ENCODE data around the gene C4orf50. TPM values are rescaled to one million over a fixed set of nuclear protein-coding genes. Genes with fewer than 3 reads are reported as not detected.

The C4orf50 gene
- total and polyA plus RNA-seq, 2 of the 4 experiments (the other 2 are of a cell fraction), result not detected

DNA sequence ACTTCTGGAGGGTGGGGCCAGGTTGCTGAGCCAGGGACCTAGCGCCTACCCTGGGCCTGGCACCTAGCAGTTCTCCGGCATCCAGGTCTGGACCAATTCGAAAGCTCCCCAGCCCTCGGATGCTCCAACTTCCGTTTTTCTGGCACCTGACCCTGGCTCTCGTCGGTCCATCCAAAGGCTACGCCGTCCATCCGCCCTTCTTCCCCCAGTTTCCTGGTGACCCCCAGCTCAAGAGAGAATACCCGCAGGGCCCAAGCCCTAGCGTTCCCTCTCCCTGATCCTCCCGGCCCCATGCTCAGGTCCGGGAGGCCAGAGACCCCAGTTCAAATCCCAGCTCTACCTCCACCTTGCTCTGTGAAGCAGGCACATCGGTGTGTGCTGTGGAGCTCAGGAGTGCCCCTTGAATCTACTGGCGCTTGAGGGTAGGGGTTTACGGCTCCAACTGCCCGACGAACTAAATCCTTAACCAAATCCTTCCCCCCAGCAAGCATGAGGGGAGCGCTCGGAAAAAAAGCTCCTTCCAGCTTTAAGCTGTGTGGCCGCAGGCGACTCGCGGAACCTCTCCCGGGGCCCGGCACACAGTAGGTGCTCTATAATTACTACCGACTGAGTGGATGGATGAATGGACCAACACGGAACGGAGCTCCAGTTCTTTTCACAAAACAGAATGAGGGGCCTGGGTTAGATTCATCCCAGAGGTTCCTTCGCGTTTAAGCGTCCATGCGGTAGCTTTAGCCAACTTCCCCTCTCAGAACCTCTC, 126.5 kb downstream of the C4orf50 start:
- H2BK20ac ChIP-seq (ENCODE audit: low read depth, low read length), result no peak overlapping the region
- H3K27me3 ChIP-seq (ENCODE audit: control insufficient read depth, insufficient read depth, low read length), result peaks cover 71% of the 10 kb centered on the region
- no peaks in the 10 kb centered on the region for H3K4me1 ChIP-seq (ENCODE audit: control insufficient read depth, insufficient read depth, low read length)
- H2BK120ac ChIP-seq (ENCODE audit: low read depth, low read length), result no peak overlapping the region
- WGBS, 2 experiments (ENCODE audit: extremely low coverage in 2 of 2, insufficient read length in 1 of 2), result 43% methylated on average over 2 of the region's 34 CpGs; no CpG with 5 or more reads in 1 of the 2 experiments
- no peak for TF ChIP-seq RCOR1 (IDR thresholded peaks at IDR 0.05; ENCODE audit: insufficient replicate concordance, low read length)
- no peak for TF ChIP-seq NFE2L2 (IDR thresholded peaks at IDR 0.05; ENCODE audit: low read depth, low read length)
- TF ChIP-seq FOS (IDR thresholded peaks at IDR 0.05; ENCODE audit: low read depth, low read length), result no peak
- no peak for TF ChIP-seq MAFK (IDR thresholded peaks at IDR 0.05; ENCODE audit: low read depth, low read length)
- no peak for TF ChIP-seq MAZ (IDR thresholded peaks at IDR 0.05; ENCODE audit: borderline replicate concordance, low read depth, low read length)
- no peak for TF ChIP-seq CHD1 (IDR thresholded peaks at IDR 0.05; ENCODE audit: low read depth, low read length)
- TF ChIP-seq, protein P1, sequence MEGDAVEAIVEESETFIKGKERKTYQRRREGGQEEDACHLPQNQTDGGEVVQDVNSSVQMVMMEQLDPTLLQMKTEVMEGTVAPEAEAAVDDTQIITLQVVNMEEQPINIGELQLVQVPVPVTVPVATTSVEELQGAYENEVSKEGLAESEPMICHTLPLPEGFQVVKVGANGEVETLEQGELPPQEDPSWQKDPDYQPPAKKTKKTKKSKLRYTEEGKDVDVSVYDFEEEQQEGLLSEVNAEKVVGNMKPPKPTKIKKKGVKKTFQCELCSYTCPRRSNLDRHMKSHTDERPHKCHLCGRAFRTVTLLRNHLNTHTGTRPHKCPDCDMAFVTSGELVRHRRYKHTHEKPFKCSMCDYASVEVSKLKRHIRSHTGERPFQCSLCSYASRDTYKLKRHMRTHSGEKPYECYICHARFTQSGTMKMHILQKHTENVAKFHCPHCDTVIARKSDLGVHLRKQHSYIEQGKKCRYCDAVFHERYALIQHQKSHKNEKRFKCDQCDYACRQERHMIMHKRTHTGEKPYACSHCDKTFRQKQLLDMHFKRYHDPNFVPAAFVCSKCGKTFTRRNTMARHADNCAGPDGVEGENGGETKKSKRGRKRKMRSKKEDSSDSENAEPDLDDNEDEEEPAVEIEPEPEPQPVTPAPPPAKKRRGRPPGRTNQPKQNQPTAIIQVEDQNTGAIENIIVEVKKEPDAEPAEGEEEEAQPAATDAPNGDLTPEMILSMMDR (conservative IDR thresholded peaks at IDR 0.05; ENCODE audit: low read depth, low read length), result no peak
- no peak for TF ChIP-seq RAD21 (IDR thresholded peaks at IDR 0.05; ENCODE audit: low read length)
- TF ChIP-seq, protein P2, sequence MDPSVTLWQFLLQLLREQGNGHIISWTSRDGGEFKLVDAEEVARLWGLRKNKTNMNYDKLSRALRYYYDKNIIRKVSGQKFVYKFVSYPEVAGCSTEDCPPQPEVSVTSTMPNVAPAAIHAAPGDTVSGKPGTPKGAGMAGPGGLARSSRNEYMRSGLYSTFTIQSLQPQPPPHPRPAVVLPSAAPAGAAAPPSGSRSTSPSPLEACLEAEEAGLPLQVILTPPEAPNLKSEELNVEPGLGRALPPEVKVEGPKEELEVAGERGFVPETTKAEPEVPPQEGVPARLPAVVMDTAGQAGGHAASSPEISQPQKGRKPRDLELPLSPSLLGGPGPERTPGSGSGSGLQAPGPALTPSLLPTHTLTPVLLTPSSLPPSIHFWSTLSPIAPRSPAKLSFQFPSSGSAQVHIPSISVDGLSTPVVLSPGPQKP (IDR thresholded peaks at IDR 0.05; ENCODE audit: borderline replicate concordance, low read depth, low read length), result no peak
- no peak for TF ChIP-seq RFX5 (IDR thresholded peaks at IDR 0.05; ENCODE audit: low read depth, low read length)
- no peak for TF ChIP-seq CEBPB (IDR thresholded peaks at IDR 0.05; ENCODE audit: low read depth, low read length)
- no peak for TF ChIP-seq SMC3 (IDR thresholded peaks at IDR 0.05; ENCODE audit: low read depth, low read length)
- no peak for TF ChIP-seq BHLHE40 (IDR thresholded peaks at IDR 0.05; ENCODE audit: low read depth, low read length)
- no peak for TF ChIP-seq POLR2A (IDR thresholded peaks at IDR 0.05; ENCODE audit: low read depth, low read length)
- TF ChIP-seq, protein P3, sequence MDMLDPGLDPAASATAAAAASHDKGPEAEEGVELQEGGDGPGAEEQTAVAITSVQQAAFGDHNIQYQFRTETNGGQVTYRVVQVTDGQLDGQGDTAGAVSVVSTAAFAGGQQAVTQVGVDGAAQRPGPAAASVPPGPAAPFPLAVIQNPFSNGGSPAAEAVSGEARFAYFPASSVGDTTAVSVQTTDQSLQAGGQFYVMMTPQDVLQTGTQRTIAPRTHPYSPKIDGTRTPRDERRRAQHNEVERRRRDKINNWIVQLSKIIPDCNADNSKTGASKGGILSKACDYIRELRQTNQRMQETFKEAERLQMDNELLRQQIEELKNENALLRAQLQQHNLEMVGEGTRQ (IDR thresholded peaks at IDR 0.05; ENCODE audit: low read depth, low read length), result no peak
- TF ChIP-seq MXI1 (IDR thresholded peaks at IDR 0.05; ENCODE audit: borderline replicate concordance, low read depth, low read length), result no peak
- no peak overlapping the region for H3K4me2 ChIP-seq (ENCODE audit: low read depth, low read length)
- no TSS peak for BruUV-seq (replicated peaks)
- in situ Hi-C loops (cut with MboI; ENCODE audit: low sequenced_read_pairs) (no loop called here), intact Hi-C loops (cut with micrococcal nuclease) (no loop called here), dilution Hi-C loops (cut with HindIII; ENCODE audit: low sequenced_read_pairs, unreplicated experiment) (no loop called here)
- H3K4me3 ChIP-seq (ENCODE audit: insufficient read depth, low read depth, low read length), result no peak overlapping the region
- H2AK5ac ChIP-seq (ENCODE audit: low read depth, low read length), result no peak overlapping the region
- H3K9me3 ChIP-seq (ENCODE audit: control insufficient read depth, insufficient read depth, low read length), result no peaks in the 10 kb centered on the region; the same call in 1 of the 2 replicates
- no peak overlapping the region for H3K18ac ChIP-seq (ENCODE audit: low read depth, low read length)
- H3K23ac ChIP-seq (ENCODE audit: low read depth, low read length), result no peak overlapping the region
- H2BK5ac ChIP-seq (ENCODE audit: low read depth, low read length, poor library complexity, severe bottlenecking), result no peak overlapping the region
- H3K79me1 ChIP-seq (ENCODE audit: low read depth in 1 of 2, low read length in 2 of 2), result no peaks in the 10 kb centered on the region
- no peaks in the 10 kb centered on the region for H3K9me1 ChIP-seq (ENCODE audit: insufficient read depth, low read length)
- H3K4ac ChIP-seq (ENCODE audit: low read depth, low read length), result no peak overlapping the region
- no peak overlapping the region for H3K9ac ChIP-seq (ENCODE audit: low read depth, low read length)
- no peak overlapping the region for H3K56ac ChIP-seq (ENCODE audit: extremely low read depth, insufficient read depth, low read length)
- no peak overlapping the region for H2AK9ac ChIP-seq (replicated peaks; ENCODE audit: low read depth, low read length, poor library complexity)
- peak overlapping the region; percentile 43 for H2AFZ ChIP-seq (replicated peaks; ENCODE audit: low read length, poor library complexity)
- ChIA-PET CTCF (no interaction called here), POLR2A (ENCODE audit: unreplicated experiment) (no interaction called here)
- DNase-seq (no peak), ATAC-seq (ENCODE audit: low read depth) (no peak)
- H4K20me1 ChIP-seq (ENCODE audit: insufficient read depth, low read length), result no peaks in the 10 kb centered on the region; the same call in 1 of the 2 replicates
- H4K91ac ChIP-seq (ENCODE audit: insufficient read depth, low read depth, low read length), result no peak overlapping the region
- no peaks in the 10 kb centered on the region for H3K36me3 ChIP-seq (ENCODE audit: control insufficient read depth, insufficient read depth, low read length)
- no peak overlapping the region for H3K27ac ChIP-seq (ENCODE audit: insufficient read depth, low read length)
- no peak overlapping the region for H4K8ac ChIP-seq (ENCODE audit: low read depth in 2 of 2, low read length in 2 of 2)
- no peak overlapping the region for H4K5ac ChIP-seq (ENCODE audit: low read depth, low read length)
- H3K14ac ChIP-seq (replicated peaks; ENCODE audit: low read depth, low read length), result no peak overlapping the region
- H2BK15ac ChIP-seq (ENCODE audit: low read depth, low read length), result no peak overlapping the region

Data from IMR-90 (cell line).